ENCODE measurements around the gene ANP32D. TPM values are rescaled to one million over a fixed set of nuclear protein-coding genes. Genes with fewer than 3 reads are reported as not detected.
"Not testable (repeated sequence)": the region's sequence is repeated elsewhere in the genome, so short reads cannot be mapped to it uniquely, and the experiment has no call there.

ANP32D gene
- total RNA-seq, 3 donors from 2014 or later = 0.59 TPM; not detected in 2

GRCh38 chr12:48454667-48455066, 17.7 kb upstream of the ANP32D start:
- Histone ChIP-seq H3K4me3 (no peak overlapping the region), H3K27me3 (no peaks in the 10 kb centered on the region), H3K9me3 (no peaks in the 10 kb centered on the region), H3K27ac (no peak overlapping the region), H3K36me3 (no peaks in the 10 kb centered on the region), H3K4me1 (no peaks in the 10 kb centered on the region)
- TF ChIP-seq CTCF (IDR thresholded peaks at IDR 0.05) (no peak), POLR2AphosphoS5 (IDR thresholded peaks at IDR 0.05) (no peak), POLR2A (IDR thresholded peaks at IDR 0.05) (no peak)
- DNase-seq (ENCODE audit: low spot score in 2 of 2) = no peak
- intact Hi-C loops (cut with DNase I; ENCODE audit: low total_unique reads) = no loop called here

GRCh38 chr12:48455116-48455515, 17.2 kb upstream of the ANP32D start:
- Histone ChIP-seq H3K27me3 (no peaks in the 10 kb centered on the region), H3K9me3 (no peaks in the 10 kb centered on the region), H3K4me1 (no peaks in the 10 kb centered on the region), H3K27ac (no peak overlapping the region), H3K4me3 (no peak overlapping the region), H3K36me3 (no peaks in the 10 kb centered on the region)
- intact Hi-C loops (cut with DNase I; ENCODE audit: low total_unique reads) = no loop called here
- no peak for DNase-seq (ENCODE audit: low spot score in 2 of 2)
- no peak for TF ChIP-seq POLR2AphosphoS5 (IDR thresholded peaks at IDR 0.05)
- TF ChIP-seq CTCF (IDR thresholded peaks at IDR 0.05) = no peak
- no peak for TF ChIP-seq POLR2A (IDR thresholded peaks at IDR 0.05)

GRCh38 chr12:48459259-48459658, 13.1 kb upstream of the ANP32D start:
- H3K36me3 ChIP-seq = no peaks in the 10 kb centered on the region
- H3K9me3 ChIP-seq = no peaks in the 10 kb centered on the region
- H3K4me1 ChIP-seq = no peaks in the 10 kb centered on the region
- TF ChIP-seq POLR2A (IDR thresholded peaks at IDR 0.05) (no peak), POLR2AphosphoS5 (IDR thresholded peaks at IDR 0.05) (no peak)
- intact Hi-C loops (cut with DNase I; ENCODE audit: low total_unique reads) = no loop called here
- H3K27me3 ChIP-seq = no peaks in the 10 kb centered on the region
- H3K4me3 ChIP-seq = no peak overlapping the region
- no peak for DNase-seq (ENCODE audit: low spot score in 2 of 2)
- no peak overlapping the region for H3K27ac ChIP-seq

GRCh38 chr12:48469027-48469426, 3.3 kb upstream of the ANP32D start:
- H3K27ac ChIP-seq; H3K4me3 ChIP-seq; H3K36me3 ChIP-seq; DNase-seq (ENCODE audit: low spot score in 2 of 2); H3K27me3 ChIP-seq; intact Hi-C loops (cut with DNase I; ENCODE audit: low total_unique reads); H3K4me1 ChIP-seq: not testable (repeated sequence)
- H3K9me3 ChIP-seq = peaks cover 12 to 35% of the 10 kb centered on the region in 2 donors

GRCh38 chr12:48473061-48473460, 702 bp downstream of the ANP32D start:
- TF ChIP-seq POLR2AphosphoS5 (IDR thresholded peaks at IDR 0.05) = no peak
- no peak for TF ChIP-seq CTCF (IDR thresholded peaks at IDR 0.05)
- no peak for TF ChIP-seq POLR2A (IDR thresholded peaks at IDR 0.05)
- Histone ChIP-seq H3K27ac (no peak overlapping the region), H3K4me1 (no peaks in the 10 kb centered on the region), H3K4me3 (no peak overlapping the region), H3K36me3 (no peaks in the 10 kb centered on the region), H3K27me3 (no peaks in the 10 kb centered on the region), H3K9me3 (peaks cover 12 to 34% of the 10 kb centered on the region in 2 donors)
- no peak for DNase-seq (ENCODE audit: low spot score in 2 of 2)
- intact Hi-C loops (cut with DNase I; ENCODE audit: low total_unique reads) = no loop called here

- DNase-seq (ENCODE audit: low spot score in 2 of 2); H3K27ac ChIP-seq; H3K4me1 ChIP-seq; H3K27me3 ChIP-seq; H3K4me3 ChIP-seq; H3K36me3 ChIP-seq; intact Hi-C loops (cut with DNase I; ENCODE audit: low total_unique reads): not testable (repeated sequence)
- H3K9me3 ChIP-seq = peaks cover 7 to 19% of the 10 kb centered on the region in 2 donors
These were observed 2.1 kb downstream of the ANP32D start for GRCh38 chr12:48474497-48474896.

GRCh38 chr12:48482198-48482597, 9.8 kb downstream of the ANP32D start, which contains the start of gene C12orf54:
C12orf54 (plus strand) TSS chr12:48482498; CDS start chr12:48483297, 799 bp downstream.
- Histone ChIP-seq H3K9me3 (no peaks in the 10 kb centered on the region), H3K36me3 (no peaks in the 10 kb centered on the region), H3K27ac (no peak within 1 kb of the TSS), H3K27me3 (no peaks in the 10 kb centered on the region), H3K4me3 (no peak within 1 kb of the TSS), H3K4me1 (no peaks in the 10 kb centered on the region)
- no peak for DNase-seq (ENCODE audit: low spot score in 2 of 2)
- intact Hi-C loops (cut with DNase I; ENCODE audit: low total_unique reads) = no loop called here
- TF ChIP-seq POLR2AphosphoS5 (IDR thresholded peaks at IDR 0.05) (no peak), POLR2A (IDR thresholded peaks at IDR 0.05) (no peak), CTCF (IDR thresholded peaks at IDR 0.05) (no peak)

Data from breast epithelium (tissue), 4 donors.